ENCODE results near the gene MAP3K5. TPM values are rescaled to one million over a fixed set of nuclear protein-coding genes. Genes with fewer than 3 reads are reported as not detected.

MAP3K5 gene
- total RNA-seq, 1 donor from 2014 or later: 1.7 TPM

GRCh38 chr6:136627191-136627590 lies 165.1 kb downstream of the MAP3K5 start:
- no peaks in the 10 kb centered on the region for H3K27me3 ChIP-seq (ENCODE audit: insufficient read depth, low read length)
- no peaks in the 10 kb centered on the region for H3K4me1 ChIP-seq (ENCODE audit: insufficient read depth, low read length)
- no peak overlapping the region for H3K4me3 ChIP-seq (ENCODE audit: insufficient read depth, low read depth, low read length)
- FAIRE-seq (no peak), DNase-seq (ENCODE audit: low read depth) (no peak)
- no peak overlapping the region for H3K27ac ChIP-seq (ENCODE audit: low read depth, low read length)
- Mint-ChIP-seq H3K27me3 (ENCODE audit: low read depth, unreplicated experiment) (peaks cover under 1% of the 10 kb centered on the region), H3K4me1 (ENCODE audit: low read depth, unreplicated experiment) (peaks cover 6% of the 10 kb centered on the region), H3K9me3 (ENCODE audit: unreplicated experiment) (no peaks in the 10 kb centered on the region), H3K4me3 (ENCODE audit: unreplicated experiment) (no peak overlapping the region), H3K36me3 (ENCODE audit: low read depth, unreplicated experiment) (no peaks in the 10 kb centered on the region), H3K27ac (ENCODE audit: unreplicated experiment) (no peak overlapping the region)
- H2AFZ ChIP-seq (ENCODE audit: low read depth, low read length): no peak overlapping the region
- no peaks in the 10 kb centered on the region for H4K20me1 ChIP-seq (ENCODE audit: insufficient read depth, low read length)
- no peak overlapping the region for H3K9ac ChIP-seq (ENCODE audit: low read length)
- no peak for TF ChIP-seq CTCF (IDR thresholded peaks at IDR 0.05; ENCODE audit: insufficient read depth, low read depth, low read length)
- TF ChIP-seq EZH2 (IDR thresholded peaks at IDR 0.05; ENCODE audit: insufficient read depth, low read length): no peak
- H3K36me3 ChIP-seq (ENCODE audit: insufficient read depth, low read length): no peaks in the 10 kb centered on the region
- H3K4me2 ChIP-seq (ENCODE audit: low read length): no peak overlapping the region
- H3K79me2 ChIP-seq (ENCODE audit: insufficient read depth, low read length): no peaks in the 10 kb centered on the region
- no peaks in the 10 kb centered on the region for H3K9me3 ChIP-seq (ENCODE audit: insufficient read depth, low read depth, low read length)

- H3K4me1 ChIP-seq (ENCODE audit: insufficient read depth, low read length): no peaks in the 10 kb centered on the region
- no peak overlapping the region for H3K27ac ChIP-seq (ENCODE audit: low read depth, low read length)
- Mint-ChIP-seq H3K36me3 (ENCODE audit: low read depth, unreplicated experiment) (peaks cover 1% of the 10 kb centered on the region), H3K27me3 (ENCODE audit: low read depth, unreplicated experiment) (peaks cover 3% of the 10 kb centered on the region), H3K27ac (ENCODE audit: unreplicated experiment) (no peak overlapping the region), H3K4me3 (ENCODE audit: unreplicated experiment) (no peak overlapping the region), H3K9me3 (ENCODE audit: unreplicated experiment) (no peaks in the 10 kb centered on the region), H3K4me1 (ENCODE audit: low read depth, unreplicated experiment) (peaks cover 6% of the 10 kb centered on the region)
- TF ChIP-seq CTCF (IDR thresholded peaks at IDR 0.05; ENCODE audit: insufficient read depth, low read depth, low read length): no peak
- no peak for TF ChIP-seq EZH2 (IDR thresholded peaks at IDR 0.05; ENCODE audit: insufficient read depth, low read length)
- H3K79me2 ChIP-seq (ENCODE audit: insufficient read depth, low read length): no peaks in the 10 kb centered on the region
- no peak overlapping the region for H3K4me3 ChIP-seq (ENCODE audit: insufficient read depth, low read depth, low read length)
- H3K9me3 ChIP-seq (ENCODE audit: insufficient read depth, low read depth, low read length): no peaks in the 10 kb centered on the region
- no peak overlapping the region for H3K4me2 ChIP-seq (ENCODE audit: low read length)
- no peak for FAIRE-seq
- no peak overlapping the region for H3K9ac ChIP-seq (ENCODE audit: low read length)
- no peaks in the 10 kb centered on the region for H3K36me3 ChIP-seq (ENCODE audit: insufficient read depth, low read length)
- DNase-seq (ENCODE audit: low read depth): no peak
- no peaks in the 10 kb centered on the region for H4K20me1 ChIP-seq (ENCODE audit: insufficient read depth, low read length)
- H2AFZ ChIP-seq (ENCODE audit: low read depth, low read length): no peak overlapping the region
- H3K27me3 ChIP-seq (ENCODE audit: insufficient read depth, low read length): no peaks in the 10 kb centered on the region
Observed at GRCh38 chr6:136625293-136625692, 167.0 kb downstream of the MAP3K5 start.

- no peak for TF ChIP-seq CTCF (IDR thresholded peaks at IDR 0.05; ENCODE audit: insufficient read depth, low read depth, low read length)
- TF ChIP-seq EZH2 (IDR thresholded peaks at IDR 0.05; ENCODE audit: insufficient read depth, low read length): no peak
- peaks cover 4% of the 10 kb centered on the region for H3K9me3 Mint-ChIP-seq (ENCODE audit: unreplicated experiment)
Observed at GRCh38 chr6:136624347-136624746, 167.9 kb downstream of the MAP3K5 start.

More at GRCh38 chr6:136624347-136624746, 167.9 kb downstream of the MAP3K5 start:
- H3K27me3 Mint-ChIP-seq (ENCODE audit: low read depth, unreplicated experiment): peaks cover 3% of the 10 kb centered on the region
- Histone ChIP-seq H3K4me1 (ENCODE audit: insufficient read depth, low read length) (no peaks in the 10 kb centered on the region), H3K4me3 (ENCODE audit: insufficient read depth, low read depth, low read length) (no peak overlapping the region), H3K27ac (ENCODE audit: low read depth, low read length) (no peak overlapping the region), H2AFZ (ENCODE audit: low read depth, low read length) (no peak overlapping the region), H3K27me3 (ENCODE audit: insufficient read depth, low read length) (no peaks in the 10 kb centered on the region), H4K20me1 (ENCODE audit: insufficient read depth, low read length) (no peaks in the 10 kb centered on the region), H3K9ac (ENCODE audit: low read length) (no peak overlapping the region), H3K9me3 (ENCODE audit: insufficient read depth, low read depth, low read length) (no peaks in the 10 kb centered on the region), H3K36me3 (ENCODE audit: insufficient read depth, low read length) (no peaks in the 10 kb centered on the region), H3K4me2 (ENCODE audit: low read length) (no peak overlapping the region), H3K79me2 (ENCODE audit: insufficient read depth, low read length) (no peaks in the 10 kb centered on the region)
- DNase-seq (ENCODE audit: low read depth): no peak
- no peak overlapping the region for H3K27ac Mint-ChIP-seq (ENCODE audit: unreplicated experiment)
- FAIRE-seq: no peak
- peaks cover 1% of the 10 kb centered on the region for H3K36me3 Mint-ChIP-seq (ENCODE audit: low read depth, unreplicated experiment)
- no peak overlapping the region for H3K4me3 Mint-ChIP-seq (ENCODE audit: unreplicated experiment)
- peaks cover 6% of the 10 kb centered on the region for H3K4me1 Mint-ChIP-seq (ENCODE audit: low read depth, unreplicated experiment)
